NCI-H2196 treated with DMSO at 0.1 percent for 48 hours (cell line): ENCODE results near the gene SMAD7.
A peak's percentile ranks its signal among the peaks of the same experiment; 100 is the strongest.

ENCODE experiments used
- DNase-seq: peaks from one replicate; lab custom pipeline; 2025; ENCODE audit not compliant: unreplicated experiment; lab: John Stamatoyannopoulos, UW

The SMAD7 gene

GRCh38 chr18:48919547-48919946 lies 31.2 kb downstream of the SMAD7 start:
- DNase-seq: no peak

DNA sequence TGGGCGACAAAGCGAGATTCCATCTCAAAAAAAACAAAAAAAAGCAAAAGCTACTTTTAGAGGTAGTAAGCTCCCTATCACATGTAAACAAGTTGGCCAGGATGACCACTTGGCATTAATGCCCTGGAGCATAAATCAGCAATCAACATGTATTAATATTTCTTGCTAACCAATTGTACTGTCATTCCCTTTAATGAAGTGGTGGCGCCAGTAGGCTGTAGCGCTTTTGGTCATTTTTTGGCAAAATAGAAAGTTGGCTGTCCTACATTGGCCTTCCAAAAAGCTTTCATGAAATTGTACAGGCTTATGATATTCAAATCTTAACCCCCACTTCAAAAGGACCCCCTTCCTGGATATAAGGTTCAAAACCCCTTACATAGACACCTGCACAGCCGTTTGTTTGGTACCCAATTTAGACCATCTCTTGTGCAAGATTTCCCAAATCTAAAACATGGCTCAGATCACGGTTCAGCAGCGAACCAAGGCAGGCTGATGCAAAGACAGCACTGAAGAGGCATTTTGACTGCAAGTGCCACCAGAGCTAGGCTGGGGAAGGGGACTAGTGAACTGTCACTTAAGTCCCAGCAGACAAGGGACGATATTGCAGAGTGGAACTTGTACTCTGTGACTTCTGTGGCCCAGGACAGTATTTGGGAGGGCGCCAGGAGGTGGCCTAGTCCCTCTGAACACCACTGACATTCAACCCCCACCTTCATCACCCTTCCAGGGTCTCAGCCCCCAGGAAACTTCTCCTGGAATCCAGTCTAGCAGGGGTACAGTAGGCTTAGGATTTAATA lies 31.9 kb downstream of the SMAD7 start:
- DNase-seq: no peak

GRCh38 chr18:48917579-48918517 lies 32.9 kb downstream of the SMAD7 start:
- no peak for DNase-seq

DNA sequence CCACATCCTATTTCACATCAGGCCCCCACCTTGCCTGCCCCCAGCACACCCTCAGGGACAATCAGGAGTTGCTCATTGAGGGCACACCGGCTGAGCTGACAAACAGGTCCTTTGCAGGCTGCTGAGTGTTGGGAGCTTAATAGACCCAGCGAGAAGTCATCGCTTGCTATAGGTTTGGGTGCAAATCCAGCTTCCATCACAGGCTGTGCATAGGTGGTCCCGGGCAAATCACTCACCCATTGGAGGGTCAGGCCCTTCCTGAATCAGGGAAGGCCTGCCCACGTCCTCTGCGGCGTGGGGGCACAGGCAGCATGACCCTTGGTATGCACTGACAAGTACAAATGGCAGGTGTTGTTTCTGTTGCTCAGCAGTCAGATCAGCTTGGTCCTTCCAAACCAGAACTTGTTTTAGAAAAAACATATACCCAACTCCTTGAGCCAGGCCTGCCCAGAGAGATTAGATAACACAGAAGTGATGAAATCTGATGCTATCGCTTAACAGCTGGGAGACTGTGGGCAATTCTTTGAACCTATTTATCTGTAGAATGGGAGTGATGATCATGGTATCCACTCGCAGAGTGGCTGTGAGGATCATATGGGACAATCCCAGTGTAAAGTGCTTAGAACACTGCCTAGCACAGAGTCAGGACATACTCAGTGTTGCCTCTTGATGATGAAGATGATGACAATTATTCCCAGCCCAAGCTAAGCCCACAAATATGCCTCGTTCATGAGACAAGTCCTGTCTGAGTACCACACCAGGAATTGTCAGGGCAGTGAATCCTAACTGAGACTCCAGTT lies 34.9 kb downstream of the SMAD7 start:
- no peak for DNase-seq

- no peak for DNase-seq
Observed at GRCh38 chr18:48914581-48915251, 36.0 kb downstream of the SMAD7 start.

GRCh38 chr18:48913775-48914174 lies 37.0 kb downstream of the SMAD7 start:
- no peak for DNase-seq

DNA sequence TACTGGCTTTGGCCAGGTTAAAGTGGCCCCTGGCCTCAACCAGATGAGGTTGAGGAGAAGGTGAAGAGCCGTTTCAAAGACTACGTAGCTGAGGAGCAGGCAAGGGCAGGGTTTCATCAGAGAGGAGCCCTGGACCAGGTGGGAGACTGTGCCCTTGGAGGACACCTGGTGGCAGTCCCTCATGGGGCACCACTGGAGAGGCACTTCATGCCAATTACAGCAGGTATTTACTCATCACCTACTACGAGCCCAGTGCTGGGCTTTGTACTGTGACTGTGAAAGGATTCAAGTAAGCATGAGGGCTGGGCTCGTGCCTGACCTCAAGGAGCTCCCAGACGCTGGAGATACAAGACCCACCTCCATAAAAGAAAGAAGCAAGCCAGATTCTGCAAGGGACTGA lies 37.6 kb downstream of the SMAD7 start:
- no peak for DNase-seq

GRCh38 chr18:48910972-48911545 lies 39.7 kb downstream of the SMAD7 start:
- no peak for DNase-seq

DNA sequence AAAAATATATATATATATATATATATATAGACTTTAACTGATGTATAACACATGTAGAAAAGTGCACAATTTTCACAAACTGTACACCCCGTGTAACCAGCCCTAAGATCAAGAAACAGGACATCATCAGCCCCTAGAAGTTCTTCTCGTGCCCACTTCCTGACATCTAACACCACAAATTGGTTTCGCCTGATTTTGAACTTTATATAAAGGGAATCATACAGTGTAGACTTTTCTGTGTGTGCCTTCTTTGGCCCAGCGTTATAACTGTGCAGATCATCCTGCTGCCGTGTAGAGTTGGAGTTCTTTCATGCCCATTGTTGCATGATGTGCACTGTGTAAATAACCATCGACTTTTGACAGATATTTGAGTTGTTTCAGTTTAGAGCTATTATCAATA lies 41.0 kb downstream of the SMAD7 start:
- no peak for DNase-seq

DNA sequence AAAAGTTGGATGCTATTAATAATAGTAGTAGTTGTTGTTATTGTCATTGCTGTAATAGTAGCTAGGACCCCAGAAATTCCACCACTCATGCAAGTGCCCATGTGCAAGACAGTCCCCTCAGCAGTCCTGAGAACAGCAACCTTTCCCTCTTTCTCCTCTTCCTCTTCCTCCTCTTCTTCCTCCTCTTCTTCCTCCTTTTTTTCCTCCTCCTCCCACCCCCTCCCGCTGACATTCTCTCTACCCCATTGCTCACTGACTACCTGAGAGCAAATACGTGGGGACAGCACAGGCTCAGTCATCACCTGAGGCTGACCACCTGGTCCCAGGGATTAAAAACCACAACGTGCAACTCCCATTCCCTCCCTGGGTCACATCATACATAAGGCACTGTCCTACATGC lies 41.8 kb downstream of the SMAD7 start:
- DNase-seq: no peak

- DNase-seq: no peak
Observed at GRCh38 chr18:48905513-48905912, 45.3 kb downstream of the SMAD7 start.

DNA sequence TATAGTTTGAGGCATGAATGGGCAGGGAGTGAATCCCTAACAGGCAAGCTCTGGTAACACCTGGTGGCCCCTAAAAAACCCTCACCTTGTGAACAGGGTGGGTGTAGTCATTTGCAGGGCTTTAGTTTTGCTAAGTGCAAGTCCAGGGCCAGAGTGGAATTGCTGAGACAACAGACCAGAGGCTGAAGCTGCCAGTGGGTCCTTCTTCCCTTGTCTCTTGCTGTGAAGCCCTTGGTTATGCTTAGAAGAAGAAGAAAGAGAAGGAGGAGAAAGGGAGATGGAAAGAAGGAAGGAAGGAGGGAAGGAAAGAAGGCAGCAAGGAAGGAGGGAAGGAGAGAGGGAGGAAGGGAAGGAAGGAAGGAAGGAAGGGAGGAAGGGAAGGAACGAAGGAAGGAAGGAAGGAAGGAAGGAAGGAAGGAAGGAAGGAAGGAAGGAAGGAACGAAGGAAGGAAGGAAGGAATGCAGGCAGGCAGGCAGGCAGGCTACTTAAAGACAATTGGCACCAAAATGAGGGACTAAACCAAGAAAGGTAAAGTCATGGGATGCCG lies 45.8 kb downstream of the SMAD7 start:
- no peak for DNase-seq

- DNase-seq: no peak
Observed at GRCh38 chr18:48904091-48904490, 46.7 kb downstream of the SMAD7 start.

- DNase-seq: no peak
Observed at GRCh38 chr18:48902856-48903601, 47.7 kb downstream of the SMAD7 start.

DNA sequence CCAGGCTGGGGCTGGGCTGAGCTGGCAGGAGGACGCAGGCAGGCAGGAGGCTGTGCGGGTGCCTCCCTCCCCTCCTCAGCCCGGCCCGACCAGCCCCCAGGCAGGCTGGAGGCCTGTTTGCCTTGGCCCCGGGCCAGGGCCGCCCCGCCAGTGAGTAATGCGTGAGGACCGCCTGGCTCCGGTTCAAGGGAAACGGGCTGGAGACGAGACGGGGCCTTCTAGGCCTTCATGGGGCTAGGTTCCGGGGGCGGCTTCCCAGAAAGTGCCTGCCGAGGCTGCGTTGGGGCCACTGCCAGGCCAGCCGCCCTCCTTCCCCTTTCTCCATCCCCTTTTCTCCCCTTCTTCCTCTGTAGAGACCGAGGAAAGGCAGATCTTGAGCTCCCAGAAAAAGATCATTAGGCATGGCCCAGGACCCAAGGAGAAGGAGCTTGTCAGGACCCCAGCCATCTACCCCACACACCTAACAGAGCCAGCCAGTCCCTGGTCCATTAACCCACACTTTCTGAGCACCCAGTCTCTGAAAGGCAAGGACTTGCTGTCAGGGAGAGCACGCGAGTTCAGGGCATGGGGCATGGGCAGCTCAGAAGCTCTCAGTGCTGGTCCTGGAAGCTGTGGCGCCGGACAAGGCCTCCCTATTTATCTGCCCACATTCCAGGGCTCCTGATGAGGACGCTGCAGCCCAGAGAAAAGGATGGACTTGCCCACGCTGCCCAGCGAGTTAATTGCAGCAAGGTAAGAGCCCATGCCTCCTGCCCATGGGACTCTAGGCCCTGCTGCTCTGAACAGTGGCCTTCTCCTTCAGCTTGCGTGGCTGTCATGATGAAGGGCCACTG lies 48.5 kb downstream of the SMAD7 start:
- DNase-seq: peak; percentile 47

DNA sequence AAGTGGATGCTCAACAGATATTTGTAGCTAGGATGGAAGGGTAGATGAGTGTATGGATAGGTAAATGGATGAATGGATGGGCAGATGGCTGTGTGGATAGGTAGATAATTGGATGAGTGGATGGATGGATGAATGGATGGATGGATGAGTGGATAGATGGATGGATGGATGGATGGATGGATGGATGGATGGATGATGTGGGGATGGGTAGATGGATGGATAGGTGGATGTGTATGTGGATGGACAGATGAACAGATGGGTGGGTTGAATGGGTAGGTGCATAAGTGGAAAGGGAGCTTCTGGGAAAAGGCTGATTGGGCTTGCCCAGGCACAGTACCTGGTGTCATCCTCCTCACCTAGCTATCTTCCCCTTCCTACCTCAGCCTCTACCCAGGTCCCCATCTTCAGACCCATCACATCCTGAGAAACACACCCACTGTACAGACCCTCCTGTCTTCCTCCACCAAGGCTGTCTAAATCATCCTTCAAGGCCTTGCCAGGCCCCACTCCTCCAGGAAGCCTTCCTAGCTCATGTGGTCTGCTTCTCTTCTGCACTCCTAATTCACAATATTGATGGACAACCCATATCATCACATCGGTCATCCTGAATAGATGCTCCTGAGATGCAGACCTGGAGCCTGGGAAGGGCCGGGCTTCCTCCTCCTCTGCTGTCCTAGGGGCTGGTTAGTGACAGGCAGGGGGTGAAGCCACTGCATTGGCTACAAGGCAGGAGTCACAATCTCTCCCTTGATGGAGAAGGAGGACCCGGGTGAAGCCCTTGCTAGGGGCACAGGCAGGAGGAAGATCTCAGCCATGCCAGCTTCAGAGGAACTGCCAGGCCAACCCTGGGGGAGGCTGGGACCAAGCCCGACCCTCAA lies 49.4 kb downstream of the SMAD7 start:
- DNase-seq: no peak

- DNase-seq: no peak
Observed at GRCh38 chr18:48900469-48900868, 50.3 kb downstream of the SMAD7 start.
